ENCODE data around the gene STOM. TPM values are rescaled to one million over a fixed set of nuclear protein-coding genes. Genes with fewer than 3 reads are reported as not detected.
A peak's percentile ranks its signal among the peaks of the same experiment; 100 is the strongest.

The STOM gene, protein sequence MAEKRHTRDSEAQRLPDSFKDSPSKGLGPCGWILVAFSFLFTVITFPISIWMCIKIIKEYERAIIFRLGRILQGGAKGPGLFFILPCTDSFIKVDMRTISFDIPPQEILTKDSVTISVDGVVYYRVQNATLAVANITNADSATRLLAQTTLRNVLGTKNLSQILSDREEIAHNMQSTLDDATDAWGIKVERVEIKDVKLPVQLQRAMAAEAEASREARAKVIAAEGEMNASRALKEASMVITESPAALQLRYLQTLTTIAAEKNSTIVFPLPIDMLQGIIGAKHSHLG
- 229 TPM for total RNA-seq
- polyA plus RNA-seq (ENCODE audit: insufficient read depth, low read depth, low replicate concordance) = 165 TPM
- long read RNA-seq, donor 1, transcript STOM-201 (7 exons, 3,010 nt) = major isoform, 15 of 34 reads
- long read RNA-seq, donor 1, partial matches to known transcripts = 19 of 34 reads
- long read RNA-seq, donor 1, other reads (novel, unspliced or antisense) = 0 of 34 reads
- long read RNA-seq, donor 2, transcript STOM-201 (7 exons, 3,010 nt) = major isoform, 10 of 10 reads
- long read RNA-seq, donor 2, partial matches to known transcripts = 0 of 10 reads
- long read RNA-seq, donor 2, other reads (novel, unspliced or antisense) = 0 of 10 reads
- long read RNA-seq, donor 3, transcript STOM-201 (7 exons, 3,010 nt) = major isoform, 18 of 34 reads
- long read RNA-seq, donor 3, partial matches to known transcripts = 11 of 34 reads
- long read RNA-seq, donor 3, other reads (novel, unspliced or antisense) = 5 of 34 reads
- long read RNA-seq, donor 4, transcript STOM-201 (7 exons, 3,010 nt) = major isoform, 11 of 11 reads
- long read RNA-seq, donor 4, partial matches to known transcripts = 0 of 11 reads
- long read RNA-seq, donor 4, other reads (novel, unspliced or antisense) = 0 of 11 reads
- long read RNA-seq, donor 5, transcript STOM-201 (7 exons, 3,010 nt) = major isoform, 7 of 7 reads
- long read RNA-seq, donor 5, partial matches to known transcripts = 0 of 7 reads
- long read RNA-seq, donor 5, other reads (novel, unspliced or antisense) = 0 of 7 reads
- long read RNA-seq, donor 6, transcript STOM-201 (7 exons, 3,010 nt) = major isoform, 9 of 9 reads
- long read RNA-seq, donor 6, partial matches to known transcripts = 0 of 9 reads
- long read RNA-seq, donor 6, other reads (novel, unspliced or antisense) = 0 of 9 reads
- long read RNA-seq, donor 7, transcript STOM-201 (7 exons, 3,010 nt) = major isoform, 178 of 210 reads
- long read RNA-seq, donor 7, partial matches to known transcripts = 3 of 210 reads
- long read RNA-seq, donor 7, other reads (novel, unspliced or antisense) = 29 of 210 reads
- long read RNA-seq, donor 8, transcript STOM-201 (7 exons, 3,010 nt) = major isoform, 6 of 13 reads
- long read RNA-seq, donor 8, partial matches to known transcripts = 7 of 13 reads
- long read RNA-seq, donor 8, other reads (novel, unspliced or antisense) = 0 of 13 reads
- long read RNA-seq, donor 9, transcript STOM-201 (7 exons, 3,010 nt) = major isoform, 10 of 10 reads
- long read RNA-seq, donor 9, partial matches to known transcripts = 0 of 10 reads
- long read RNA-seq, donor 9, other reads (novel, unspliced or antisense) = 0 of 10 reads
- long read RNA-seq, donor 10, transcript STOM-201 (7 exons, 3,010 nt) = major isoform, 7 of 7 reads
- long read RNA-seq, donor 10, partial matches to known transcripts = 0 of 7 reads
- long read RNA-seq, donor 10, other reads (novel, unspliced or antisense) = 0 of 7 reads

- Histone ChIP-seq H3K4me3 (ENCODE audit: low read length in 3 of 3) (peak within 1 kb of the TSS; percentile 66 to 80 (median 68)), H3K36me3 (ENCODE audit: control insufficient read depth in 2 of 3, insufficient read depth in 3 of 3, low read length in 3 of 3) (peaks cover 0 to 3% (median 0%) of the 10 kb centered on the region in 3 donors), H3K9ac (ENCODE audit: low read length in 3 of 3) (peak within 1 kb of the TSS; percentile 38 to 93 (median 43)), H3K27me3 (ENCODE audit: control insufficient read depth, insufficient read depth, low read length) (no peaks in the 10 kb centered on the region), H3K27ac (ENCODE audit: low read depth in 2 of 2, low read length in 2 of 2) (peak within 1 kb of the TSS; percentile 91 to 98), H3K4me1 (ENCODE audit: control insufficient read depth in 2 of 3, insufficient read depth in 2 of 3, low read depth in 1 of 3, low read length in 3 of 3) (peaks cover 3 to 26% (median 9%) of the 10 kb centered on the region in 3 donors), H3K9me3 (ENCODE audit: control insufficient read depth in 2 of 3, insufficient read depth in 1 of 3, low read length in 3 of 3) (no peaks in the 10 kb centered on the region)
- intact Hi-C loops (cut with DNase I) = loop anchor here (5.0 kb wide), 1 partner anchor 37 kb away; no protein-coding TSS in a partner anchor
- FAIRE-seq = no peak
- peak; percentile 2 for TF ChIP-seq CTCF (IDR thresholded peaks at IDR 0.05; ENCODE audit: borderline replicate concordance, extremely low read depth, insufficient read depth)
- DNase-seq = peak in 2 of 5 donors; percentile 27 to 95
Measured at GRCh38 chr9:121369595-121370265, at the start of gene STOM. Gene STOM (minus strand): TSS chr9:121370250. CDS start chr9:121370187, 63 bp downstream.

DNA sequence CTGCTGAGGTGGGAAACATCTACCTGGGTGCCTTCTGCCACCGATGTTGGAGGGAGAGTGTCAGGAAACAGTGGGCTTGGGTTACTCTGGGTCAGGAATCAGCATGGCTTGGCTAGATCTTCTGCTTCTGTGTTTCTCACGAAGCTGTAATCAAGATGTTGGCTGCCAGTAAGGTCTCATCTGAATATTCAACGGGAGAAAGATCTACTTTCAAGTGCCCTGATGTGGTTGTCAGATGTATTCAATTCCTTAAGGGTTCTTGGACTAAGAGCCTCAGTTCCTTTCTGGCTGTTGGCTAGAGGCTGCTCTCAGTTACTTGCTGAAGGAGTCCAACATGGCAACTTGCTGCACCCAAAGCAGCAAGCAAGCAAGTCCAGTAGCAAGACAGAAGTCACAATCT is 41.9 kb upstream of the STOM start:
- Histone ChIP-seq H3K27ac (ENCODE audit: low read depth in 2 of 2, low read length in 2 of 2) (no peak overlapping the region), H3K4me1 (ENCODE audit: control insufficient read depth in 2 of 3, insufficient read depth in 2 of 3, low read depth in 1 of 3, low read length in 3 of 3) (no peaks in the 10 kb centered on the region), H3K9ac (ENCODE audit: low read length in 3 of 3) (no peak overlapping the region), H3K4me3 (ENCODE audit: low read length in 3 of 3) (no peak overlapping the region), H3K36me3 (ENCODE audit: control insufficient read depth in 2 of 3, insufficient read depth in 3 of 3, low read length in 3 of 3) (no peaks in the 10 kb centered on the region), H3K9me3 (ENCODE audit: control insufficient read depth in 2 of 3, insufficient read depth in 1 of 3, low read length in 3 of 3) (no peaks in the 10 kb centered on the region), H3K27me3 (ENCODE audit: control insufficient read depth, insufficient read depth, low read length) (no peaks in the 10 kb centered on the region)
- no peak for FAIRE-seq
- no peak for DNase-seq
- TF ChIP-seq CTCF (IDR thresholded peaks at IDR 0.05; ENCODE audit: borderline replicate concordance, extremely low read depth, insufficient read depth) = no peak
- intact Hi-C loops (cut with DNase I) = no loop called here

- H3K4me1 ChIP-seq (ENCODE audit: control insufficient read depth in 2 of 3, insufficient read depth in 2 of 3, low read depth in 1 of 3, low read length in 3 of 3) = no peaks in the 10 kb centered on the region
- H3K9ac ChIP-seq (ENCODE audit: low read length in 3 of 3) = no peak overlapping the region
- no peak for TF ChIP-seq CTCF (IDR thresholded peaks at IDR 0.05; ENCODE audit: borderline replicate concordance, extremely low read depth, insufficient read depth)
- H3K27me3 ChIP-seq (ENCODE audit: control insufficient read depth, insufficient read depth, low read length) = no peaks in the 10 kb centered on the region
- intact Hi-C loops (cut with DNase I) = no loop called here
- DNase-seq = no peak
- no peaks in the 10 kb centered on the region for H3K36me3 ChIP-seq (ENCODE audit: control insufficient read depth in 2 of 3, insufficient read depth in 3 of 3, low read length in 3 of 3)
- H3K27ac ChIP-seq (ENCODE audit: low read depth in 2 of 2, low read length in 2 of 2) = no peak overlapping the region
- no peak overlapping the region for H3K4me3 ChIP-seq (ENCODE audit: low read length in 3 of 3)
- FAIRE-seq = no peak
- H3K9me3 ChIP-seq (ENCODE audit: control insufficient read depth in 2 of 3, insufficient read depth in 1 of 3, low read length in 3 of 3) = no peaks in the 10 kb centered on the region
Measured at GRCh38 chr9:121405899-121406298, 35.8 kb upstream of the STOM start.
